NCI-H1105 treated with DMSO at 0.1 percent for 48 hours (cell line): ENCODE measurements around the gene GLTP.
A peak's percentile ranks its signal among the peaks of the same experiment; 100 is the strongest.
"Not testable (repeated sequence)": the region's sequence is repeated elsewhere in the genome, so short reads cannot be mapped to it uniquely, and the experiment has no call there.

ENCODE experiments used
- DNase-seq: peaks from one replicate; lab custom pipeline; 2025; lab: John Stamatoyannopoulos, UW

Gene GLTP

GRCh38 chr12:109877504-109878246, 2.7 kb downstream of the GLTP start:
- no peak for DNase-seq

DNA sequence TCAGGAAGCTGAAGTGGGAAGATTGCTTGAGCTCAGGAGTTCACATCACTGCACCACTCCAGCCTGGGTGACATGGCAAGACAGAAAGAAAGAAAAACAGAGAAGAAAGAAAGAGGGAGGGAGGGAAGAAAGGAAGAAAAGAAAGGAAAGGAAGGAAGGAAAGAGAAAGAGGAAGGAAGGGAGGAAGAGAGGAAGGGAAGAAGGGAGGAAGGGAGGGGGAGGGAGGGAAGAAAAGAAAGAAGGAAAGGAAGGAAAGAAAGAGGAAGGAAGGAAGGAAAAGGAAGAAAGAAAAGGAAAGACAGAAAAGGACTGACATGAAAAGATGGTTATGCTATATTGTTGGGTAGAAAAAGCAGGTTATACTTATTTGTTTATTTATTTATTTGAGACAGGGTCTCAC, 3.9 kb downstream of the GLTP start:
- no peak for DNase-seq

DNA sequence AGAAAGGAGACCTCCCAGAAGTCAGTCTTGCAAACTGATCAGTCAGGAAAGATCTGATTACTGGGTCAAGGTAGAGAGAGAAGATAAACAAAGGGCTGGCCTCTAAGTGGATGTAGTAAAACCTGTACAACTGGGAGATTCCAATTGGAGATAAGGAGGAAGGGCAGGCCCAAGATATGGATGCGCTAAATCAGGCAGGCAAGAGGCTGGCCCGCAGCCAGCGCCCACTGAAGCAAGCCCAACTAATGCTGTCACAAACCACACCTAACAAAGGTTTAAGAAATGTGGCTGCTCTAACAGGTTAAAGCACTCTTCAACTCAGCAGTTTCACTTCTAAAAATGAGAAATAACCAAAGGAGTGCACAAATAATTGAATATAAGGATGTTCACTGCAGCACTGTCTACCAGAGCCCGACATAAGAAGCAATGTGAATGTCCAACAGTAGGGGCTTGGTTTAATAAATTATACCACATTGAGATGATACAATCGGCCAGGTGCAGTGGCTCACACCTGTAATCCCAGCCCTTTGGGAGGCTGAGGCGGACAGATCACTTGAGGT, 4.7 kb downstream of the GLTP start:
- peak; percentile 81 for DNase-seq

GRCh38 chr12:109873653-109874052, 6.7 kb downstream of the GLTP start:
- DNase-seq: no peak

DNA sequence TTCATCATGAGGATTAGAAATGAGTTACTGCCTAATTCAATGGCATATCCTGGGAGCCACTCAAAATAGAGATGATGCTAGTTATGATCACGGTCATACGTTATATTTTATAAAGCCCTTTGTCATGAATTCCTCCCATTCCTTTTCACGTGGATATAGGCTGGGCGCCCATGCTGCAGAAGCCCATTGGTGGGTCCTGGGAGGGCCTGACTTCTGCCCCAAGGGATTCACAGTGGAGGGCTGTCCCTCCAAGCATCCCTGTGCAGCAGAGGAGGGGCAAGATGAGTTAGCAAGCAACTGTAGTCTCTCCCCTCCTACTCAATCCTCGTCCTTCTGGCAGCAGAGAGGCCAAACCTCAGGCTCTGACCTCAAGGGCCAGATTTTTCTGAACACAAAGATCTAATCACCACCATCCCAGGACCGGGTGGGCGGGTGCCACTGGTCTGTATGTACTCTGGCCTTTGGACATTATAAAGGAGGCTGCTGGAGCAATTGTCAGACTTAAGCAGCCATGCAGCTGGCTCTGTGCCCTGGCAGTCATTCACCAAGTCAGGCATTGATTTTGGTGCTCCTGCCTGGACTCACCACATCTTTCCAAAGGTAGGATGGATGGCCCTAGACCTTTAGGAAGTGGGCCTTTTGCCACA, 8.6 kb downstream of the GLTP start:
- no peak for DNase-seq

GRCh38 chr12:109870648-109871047, 9.7 kb downstream of the GLTP start:
- DNase-seq: no peak

DNA sequence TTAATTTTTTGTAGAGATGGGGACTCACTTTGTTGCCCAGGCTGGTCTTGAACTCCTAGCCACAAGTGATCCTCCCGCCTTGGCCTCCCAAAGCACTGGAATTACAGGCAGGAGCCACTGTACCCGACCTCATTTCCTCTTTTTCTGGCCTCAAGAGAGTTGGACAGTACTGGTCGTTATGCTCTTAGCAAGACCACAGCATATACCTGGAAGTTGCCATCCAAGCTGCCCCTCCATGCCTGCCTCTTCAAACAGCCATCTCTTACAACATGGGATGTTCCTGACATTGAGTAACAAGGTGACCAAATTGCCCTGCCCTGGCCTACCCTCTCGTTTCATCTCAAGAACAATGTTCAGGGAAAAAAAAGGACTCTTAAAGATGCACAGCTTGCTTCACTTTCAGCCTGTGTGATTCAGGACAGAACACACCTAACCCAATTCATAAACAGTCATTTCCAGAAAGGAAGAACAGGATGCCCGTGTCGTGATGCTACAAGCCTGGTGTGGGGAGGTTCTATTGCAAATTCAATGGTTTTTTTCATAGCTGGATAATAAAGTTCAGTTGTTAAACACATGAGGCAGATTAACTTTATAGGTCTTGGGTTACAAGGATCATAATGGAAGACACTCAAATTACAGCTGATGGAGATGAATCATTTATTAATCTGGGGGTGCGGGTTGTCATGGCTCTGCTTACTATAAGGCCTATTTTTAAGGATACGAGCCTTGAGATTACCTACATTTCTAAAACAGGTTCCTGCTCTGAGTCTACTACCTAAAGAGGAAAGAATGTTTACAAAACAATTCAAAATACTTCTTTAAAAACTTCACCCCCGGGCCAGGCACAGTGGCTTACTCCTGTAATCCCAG, 11.9 kb downstream of the GLTP start:
- DNase-seq: no peak

DNA sequence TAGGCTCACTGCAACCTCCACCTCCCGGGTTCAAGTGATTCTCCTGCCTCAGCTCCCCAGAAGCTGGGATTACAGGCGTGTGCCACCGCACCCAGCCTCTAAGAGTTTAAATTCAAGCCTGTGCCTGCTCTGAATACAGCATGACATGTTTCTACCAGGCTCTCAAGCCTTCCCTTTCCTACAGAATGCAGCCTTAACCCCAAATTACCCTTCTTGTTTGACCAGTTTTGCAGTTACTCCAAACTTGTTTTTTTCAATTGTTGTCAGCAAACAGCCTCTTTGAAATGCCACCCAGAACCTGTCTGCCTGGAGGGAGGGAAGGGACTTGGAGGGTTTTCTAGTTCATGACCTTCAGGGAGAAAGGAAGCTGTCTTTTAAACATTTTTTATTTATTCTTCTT, 15.4 kb downstream of the GLTP start:
- DNase-seq: no peak

DNA sequence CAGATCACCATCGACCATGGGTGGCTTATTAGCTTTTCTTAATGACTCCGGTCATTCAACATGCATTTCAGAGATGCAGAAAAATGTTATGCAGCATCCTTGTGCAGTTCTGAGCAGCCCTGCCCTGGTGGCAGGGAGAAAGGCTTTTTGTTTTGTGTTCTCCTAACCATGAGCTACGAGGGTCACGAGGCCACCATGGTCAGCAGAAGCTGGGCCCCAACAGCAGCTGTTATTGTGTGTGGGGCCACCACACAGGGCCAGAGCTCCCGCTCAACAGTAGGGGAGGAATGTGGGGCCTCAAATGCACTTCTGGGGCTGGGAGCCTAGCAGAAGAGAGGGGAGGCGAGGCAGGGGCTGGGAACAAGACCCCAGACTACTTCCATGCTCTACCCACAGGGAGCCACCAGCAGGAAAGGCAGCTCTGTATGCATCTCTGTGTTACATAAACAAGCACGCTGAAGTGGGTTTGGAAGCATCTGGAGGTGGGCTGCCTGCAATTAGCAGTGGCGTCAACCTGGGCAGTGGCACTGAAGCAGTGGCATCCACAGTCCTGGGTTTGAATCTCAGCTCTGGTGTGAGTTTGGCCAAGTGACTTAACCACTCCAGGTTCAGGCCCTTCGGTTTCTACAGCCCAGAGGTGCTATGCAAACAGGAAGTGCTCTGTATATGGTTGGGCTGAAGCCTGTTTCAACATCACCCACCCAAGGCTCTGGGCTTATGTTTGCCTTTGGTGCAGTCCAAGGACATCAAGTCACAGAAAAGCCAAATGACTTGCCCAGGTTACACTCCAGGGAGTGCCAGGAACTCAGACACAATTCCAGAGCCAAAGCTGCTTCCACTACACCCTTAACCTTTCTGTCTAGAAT, 16.3 kb downstream of the GLTP start:
- DNase-seq: no peak

DNA sequence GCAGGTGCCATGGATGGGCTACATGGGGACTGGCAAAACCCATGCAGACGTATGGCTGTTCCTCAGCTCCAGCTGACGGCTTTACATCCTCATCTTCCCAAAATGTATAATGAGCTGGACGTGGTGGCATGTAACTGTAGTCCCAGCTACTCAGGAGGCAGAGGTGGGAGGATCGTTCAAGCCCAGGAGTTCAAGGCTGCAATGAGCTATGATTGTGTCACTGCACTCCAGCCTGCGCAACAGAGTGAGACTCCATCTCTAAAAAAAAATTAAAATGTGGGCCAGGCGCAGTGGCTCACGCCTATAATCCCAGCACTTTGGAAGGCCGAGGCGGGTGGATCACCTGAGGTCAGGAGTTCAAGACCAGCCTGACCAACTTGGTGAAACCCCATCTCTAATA, 17.9 kb downstream of the GLTP start:
- not testable (repeated sequence) for DNase-seq

- no peak for DNase-seq
Measured at GRCh38 chr12:109861689-109862314, 18.5 kb downstream of the GLTP start.

GRCh38 chr12:109860977-109861376, 19.4 kb downstream of the GLTP start:
- DNase-seq: no peak

- DNase-seq: no peak
Measured at GRCh38 chr12:109858764-109859163, 21.6 kb downstream of the GLTP start.

DNA sequence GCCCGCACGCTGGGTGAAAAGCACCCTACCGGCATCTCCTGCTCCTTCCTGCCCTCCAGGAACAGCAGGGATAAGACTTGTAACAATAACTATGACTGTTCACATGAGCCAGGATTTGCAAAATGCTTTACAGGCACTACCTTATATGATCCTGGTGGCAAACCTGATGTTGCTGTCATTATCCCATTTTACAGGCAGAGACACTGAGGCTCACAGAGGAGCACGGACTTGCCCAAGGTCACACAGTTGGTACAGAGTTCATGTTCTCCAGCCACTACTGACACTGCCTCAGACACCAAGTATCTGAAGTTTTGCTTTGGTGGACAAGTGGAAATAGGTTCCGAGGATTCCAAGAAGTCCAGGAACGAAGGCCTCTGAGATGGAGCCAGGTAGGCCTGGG, 22.6 kb downstream of the GLTP start:
- DNase-seq: no peak

DNA sequence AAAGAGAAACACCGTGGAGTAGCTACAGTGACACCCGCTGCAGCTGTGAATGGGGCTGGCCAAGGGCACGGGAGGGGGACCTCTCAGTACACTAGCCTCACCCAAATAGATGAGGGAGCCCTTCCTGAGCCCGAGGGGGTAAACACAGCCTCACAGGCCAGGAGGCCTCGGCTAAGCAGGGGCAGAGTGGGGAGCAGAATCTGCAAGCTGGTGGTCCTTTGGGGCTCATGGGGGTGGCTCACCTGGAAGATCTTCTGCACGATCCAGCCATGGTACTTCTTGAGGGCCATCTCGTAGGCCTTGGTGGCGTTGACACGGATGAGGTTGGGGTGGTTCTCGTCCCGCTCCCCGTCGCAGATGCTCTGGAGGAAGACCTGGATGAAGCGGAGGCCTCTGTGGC, 25.0 kb downstream of the GLTP start:
- DNase-seq: no peak

GRCh38 chr12:109850518-109850917, 29.8 kb downstream of the GLTP start:
- not testable (repeated sequence) for DNase-seq

- no peak for DNase-seq
Measured at GRCh38 chr12:109847142-109847735, 33.1 kb downstream of the GLTP start.

- no peak for DNase-seq
Measured at GRCh38 chr12:109845824-109846205, 34.5 kb downstream of the GLTP start.

DNA sequence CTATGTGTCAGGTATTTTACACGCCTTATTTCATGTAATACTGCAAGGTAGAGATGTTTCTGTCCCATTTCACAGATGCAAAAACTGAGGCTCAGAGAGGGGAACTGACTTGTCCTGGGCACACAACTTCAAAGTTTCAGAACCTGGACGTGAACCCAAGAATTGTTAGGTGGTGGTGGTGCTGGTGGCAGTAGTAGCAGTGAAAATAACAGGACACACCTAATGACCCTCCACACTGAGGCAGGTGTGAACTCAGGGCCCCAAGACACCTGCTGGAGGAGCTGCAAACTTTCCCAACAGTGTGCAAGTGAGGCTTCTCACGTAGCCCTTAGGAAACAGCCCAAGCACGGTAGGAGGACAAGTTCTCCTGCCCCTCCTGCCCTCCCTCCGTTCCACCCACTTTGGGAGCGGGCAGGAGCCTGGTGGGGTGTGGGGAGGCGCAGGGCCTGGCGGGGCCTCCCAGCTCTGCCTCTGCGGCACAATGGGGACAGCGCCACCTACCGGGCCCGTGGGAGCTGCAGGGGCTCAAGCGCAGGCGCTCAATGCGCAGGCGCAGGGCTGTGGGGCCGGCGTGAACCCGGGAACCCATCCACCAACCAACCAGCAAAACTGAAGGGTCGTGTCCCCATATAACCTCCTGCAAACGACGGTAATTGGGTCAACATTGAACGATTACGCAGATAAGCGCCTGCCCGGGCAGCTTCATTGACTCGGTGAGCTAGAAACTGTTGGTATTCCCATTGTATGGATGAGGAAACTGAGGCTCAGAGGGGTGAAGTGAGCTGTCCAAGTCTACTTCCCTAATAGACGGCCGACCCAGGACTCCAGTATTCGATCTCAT, 35.1 kb downstream of the GLTP start:
- DNase-seq: peak; percentile 46

DNA sequence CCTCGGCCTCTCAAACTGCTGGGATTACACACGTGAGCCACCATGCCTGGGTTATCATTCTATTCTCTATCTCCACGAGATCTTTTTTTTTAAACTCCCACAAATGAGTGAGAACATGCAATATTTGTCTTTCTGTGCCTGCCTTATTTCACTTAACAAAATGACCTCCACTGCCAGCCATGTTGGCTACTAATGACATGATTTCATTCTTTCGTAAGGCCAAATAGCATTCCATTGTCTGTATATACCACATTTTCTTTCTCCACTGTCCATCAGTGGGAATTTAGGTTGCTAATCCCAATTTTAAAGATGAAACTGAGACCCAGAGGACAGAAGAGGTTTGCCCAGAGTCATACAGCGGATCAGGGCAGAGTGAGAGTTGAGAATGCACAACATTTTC, 36.2 kb downstream of the GLTP start:
- no peak for DNase-seq
